Activated T-cell treated with anti-CD3 and anti-CD28 coated beads, Interleukin-2, amount 50 U/mL, for 72 hours (primary cell): ENCODE data around the gene CACNA2D3. TPM values are rescaled to one million over a fixed set of nuclear protein-coding genes. Genes with fewer than 3 reads are reported as not detected.

ENCODE experiments used
- ATAC-seq, 2 donors: fragments of 150-1000 bp; cut with Tn5 transposase; replicated peaks in 1 of 2; 2 replicates each; pipeline ENCODE4 v1.10.0; 2021; ENCODE audit warnings: moderate library complexity in 2 of 2, mild to moderate bottlenecking in 1 of 2
- DNase-seq, 2 donors: peaks; one replicate each; pipeline ENCODE4 v3.0.0; 2021 to 2022; ENCODE audit warnings: mixed read lengths in 1 of 2
- H3K27ac Mint-ChIP-seq: one replicate; pipeline ENCODE4 v1.8.0; 2022; ENCODE audit warnings: mild to moderate bottlenecking, moderate library complexity, mixed read lengths
- H3K27me3 Mint-ChIP-seq: one replicate; pipeline ENCODE4 v1.8.0; 2022; ENCODE audit warnings: low read depth, mixed read lengths
- H3K36me3 Mint-ChIP-seq, 2 donors: one replicate each; pipeline ENCODE4 v1.8.0; 2022; ENCODE audit warnings: mixed read lengths in 2 of 2, mild to moderate bottlenecking in 1 of 2; ENCODE audit not compliant: insufficient read depth in 2 of 2
- H3K4me1 Mint-ChIP-seq: one replicate; pipeline ENCODE4 v1.8.0; 2022; ENCODE audit warnings: low read depth, mixed read lengths
- H3K4me3 Mint-ChIP-seq, 2 donors: one replicate each; pipeline ENCODE4 v1.8.0; 2022; ENCODE audit warnings: mild to moderate bottlenecking in 2 of 2, mixed read lengths in 2 of 2, moderate library complexity in 2 of 2
- H3K9me3 Mint-ChIP-seq, 2 donors: one replicate each; pipeline ENCODE4 v1.8.0; 2022; ENCODE audit warnings: mixed read lengths in 2 of 2
- total RNA-seq, 2 donors: library from RNA; stranded (reverse); gene quantifications; one replicate each; pipeline ENCODE4 v1.2.3, GENCODE V29; 2022

CACNA2D3 gene
- total RNA-seq, 2 donors from 2014 or later, result not detected

DNA sequence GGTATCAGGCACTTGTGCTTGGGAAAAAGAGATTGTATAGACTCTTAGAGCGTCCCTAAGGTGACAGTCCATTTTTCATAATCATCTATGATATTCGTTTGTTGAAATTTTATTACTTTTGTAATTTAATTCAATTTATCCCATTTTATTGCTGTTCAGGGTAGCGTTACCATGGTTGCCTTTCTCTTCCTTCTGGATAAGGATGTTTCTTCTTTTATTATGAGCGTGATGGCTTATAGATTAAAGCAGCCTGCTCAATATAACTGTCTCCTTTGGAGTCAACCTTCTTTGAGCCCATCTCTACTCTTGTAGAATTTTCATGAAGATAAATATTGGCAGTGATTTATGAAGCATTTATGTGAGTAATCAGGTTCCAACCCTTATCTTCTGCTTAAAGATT, 623.5 kb downstream of the CACNA2D3 start:
- Mint-ChIP-seq H3K9me3 (peaks cover 0 to 2% of the 10 kb centered on the region in 2 donors), H3K27ac (no peak overlapping the region), H3K36me3 (no peaks in the 10 kb centered on the region), H3K27me3 (no peaks in the 10 kb centered on the region), H3K4me1 (no peaks in the 10 kb centered on the region), H3K4me3 (no peak overlapping the region)
- no peak for DNase-seq
- ATAC-seq, result no peak

DNA sequence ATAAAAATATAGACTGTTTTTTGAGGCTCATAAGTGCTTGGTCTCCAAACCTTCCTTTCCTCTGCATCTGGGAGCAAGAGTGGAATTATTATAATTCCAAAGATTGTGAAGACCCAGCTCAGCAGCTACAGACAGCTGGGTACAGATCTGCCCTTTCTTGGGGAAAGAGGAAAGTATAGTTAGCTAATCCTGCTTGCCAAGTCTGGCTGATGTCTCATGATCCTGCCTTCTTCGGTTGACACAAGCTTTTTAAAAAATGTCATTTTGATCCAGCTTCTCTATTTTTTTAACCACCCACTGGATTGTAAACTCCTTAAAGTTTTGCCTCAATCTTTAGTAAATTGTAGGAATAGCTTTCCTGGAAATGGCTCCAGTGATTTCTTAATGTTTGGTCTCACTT, 624.4 kb downstream of the CACNA2D3 start:
- no peaks in the 10 kb centered on the region for H3K27me3 Mint-ChIP-seq
- no peak for DNase-seq
- H3K27ac Mint-ChIP-seq, result no peak overlapping the region
- no peaks in the 10 kb centered on the region for H3K36me3 Mint-ChIP-seq
- peaks cover 0 to 2% of the 10 kb centered on the region in 2 donors for H3K9me3 Mint-ChIP-seq
- ATAC-seq, result no peak
- no peaks in the 10 kb centered on the region for H3K4me1 Mint-ChIP-seq
- H3K4me3 Mint-ChIP-seq, result no peak overlapping the region

DNA sequence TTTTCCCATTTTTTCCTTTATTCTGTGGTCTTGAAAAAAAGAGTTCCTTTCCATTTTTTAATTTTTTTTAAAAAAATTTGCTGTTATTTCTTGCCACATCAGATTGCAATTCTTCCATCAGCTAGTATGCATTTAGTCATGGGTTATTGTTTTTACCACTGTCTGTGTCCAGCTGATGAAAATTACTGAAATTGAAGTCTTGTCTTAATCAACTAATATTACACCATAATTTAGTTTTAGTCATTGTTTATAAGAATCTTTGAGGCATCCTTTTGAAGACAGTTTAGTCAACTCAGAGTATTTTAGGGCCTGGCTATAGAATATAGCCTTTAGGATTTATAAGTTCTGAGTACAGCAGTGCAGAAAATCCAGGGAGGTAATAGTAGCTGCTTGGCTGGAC, 633.4 kb downstream of the CACNA2D3 start:
- Mint-ChIP-seq H3K36me3 (peaks cover 0 to 2% of the 10 kb centered on the region in 2 donors), H3K27ac (no peak overlapping the region), H3K27me3 (no peaks in the 10 kb centered on the region), H3K4me3 (no peak overlapping the region), H3K4me1 (no peaks in the 10 kb centered on the region), H3K9me3 (peaks cover 0 to 4% of the 10 kb centered on the region in 2 donors)
- DNase-seq (no peak), ATAC-seq (no peak)

DNA sequence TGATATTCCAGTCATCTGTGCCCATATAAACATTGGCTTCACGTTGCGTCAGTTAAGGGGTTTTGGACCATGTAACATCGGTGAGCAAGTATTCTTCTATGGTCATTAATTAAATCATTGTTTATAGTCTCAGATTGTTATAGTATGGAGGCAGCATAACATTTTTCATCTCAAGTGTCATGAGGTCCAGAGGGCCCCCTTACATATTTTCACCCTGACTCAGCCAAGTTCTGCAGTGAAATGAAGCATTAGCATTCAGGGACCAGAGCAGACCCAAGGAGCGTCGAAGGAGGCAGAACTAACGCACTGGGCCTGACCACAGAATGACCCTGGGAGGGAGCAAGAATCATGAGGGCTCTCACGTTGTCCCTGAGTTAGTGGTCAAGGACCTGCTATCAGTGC, 634.0 kb downstream of the CACNA2D3 start:
- Mint-ChIP-seq H3K4me1 (no peaks in the 10 kb centered on the region), H3K27me3 (no peaks in the 10 kb centered on the region), H3K36me3 (peaks cover 0 to 2% of the 10 kb centered on the region in 2 donors), H3K27ac (no peak overlapping the region), H3K9me3 (peaks cover 0 to 4% of the 10 kb centered on the region in 2 donors), H3K4me3 (no peak overlapping the region)
- DNase-seq, result no peak
- no peak for ATAC-seq

DNA sequence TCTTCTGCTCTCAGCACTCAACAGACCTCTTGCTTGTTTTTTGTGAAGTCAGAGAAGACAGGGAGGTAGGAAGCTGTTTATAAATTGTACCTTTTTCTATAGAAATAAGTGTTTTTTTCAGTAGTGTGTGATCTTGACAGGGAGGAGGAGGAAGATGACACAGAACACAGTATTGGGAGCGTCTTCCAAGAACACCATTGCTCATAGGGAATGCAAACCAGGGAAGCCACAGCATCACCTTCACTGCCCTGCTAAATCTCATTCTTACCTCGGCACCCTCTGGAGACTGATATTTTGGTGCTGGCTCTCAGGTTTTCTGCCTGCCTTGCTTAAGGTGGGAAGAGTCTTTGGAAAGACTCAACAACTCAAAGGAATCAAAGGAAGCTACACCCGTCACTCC, 636.1 kb downstream of the CACNA2D3 start:
- DNase-seq (no peak), ATAC-seq (no peak)
- Mint-ChIP-seq H3K27ac (no peak overlapping the region), H3K4me1 (no peaks in the 10 kb centered on the region), H3K4me3 (no peak overlapping the region), H3K27me3 (no peaks in the 10 kb centered on the region), H3K9me3 (peaks cover 0 to 3% of the 10 kb centered on the region in 2 donors), H3K36me3 (peaks cover 0 to 2% of the 10 kb centered on the region in 2 donors)

DNA sequence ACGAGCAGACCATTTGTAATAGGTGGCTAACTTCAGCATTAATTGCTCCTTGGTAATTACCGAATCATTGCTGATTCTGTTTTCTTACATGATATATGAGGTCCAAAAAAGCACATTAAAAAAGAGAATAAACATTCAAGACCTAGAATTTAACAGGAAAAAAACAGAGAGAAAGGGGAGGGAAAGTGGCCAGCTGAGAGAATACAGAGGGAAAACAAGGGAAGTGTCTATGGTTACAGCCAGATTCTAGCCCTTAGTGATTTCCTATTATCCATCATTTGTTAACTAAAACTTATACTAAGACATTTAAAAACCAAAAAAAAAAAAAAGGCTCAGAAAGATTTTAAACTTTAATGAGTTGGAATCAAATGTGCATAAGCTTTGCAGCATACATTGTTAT, 636.8 kb downstream of the CACNA2D3 start:
- DNase-seq (no peak), ATAC-seq (no peak)
- peaks cover 0 to 3% of the 10 kb centered on the region in 2 donors for H3K9me3 Mint-ChIP-seq
- H3K36me3 Mint-ChIP-seq, result peaks cover 0 to 2% of the 10 kb centered on the region in 2 donors
- H3K27me3 Mint-ChIP-seq, result no peaks in the 10 kb centered on the region
- no peak overlapping the region for H3K4me3 Mint-ChIP-seq
- no peak overlapping the region for H3K27ac Mint-ChIP-seq
- H3K4me1 Mint-ChIP-seq, result no peaks in the 10 kb centered on the region

DNA sequence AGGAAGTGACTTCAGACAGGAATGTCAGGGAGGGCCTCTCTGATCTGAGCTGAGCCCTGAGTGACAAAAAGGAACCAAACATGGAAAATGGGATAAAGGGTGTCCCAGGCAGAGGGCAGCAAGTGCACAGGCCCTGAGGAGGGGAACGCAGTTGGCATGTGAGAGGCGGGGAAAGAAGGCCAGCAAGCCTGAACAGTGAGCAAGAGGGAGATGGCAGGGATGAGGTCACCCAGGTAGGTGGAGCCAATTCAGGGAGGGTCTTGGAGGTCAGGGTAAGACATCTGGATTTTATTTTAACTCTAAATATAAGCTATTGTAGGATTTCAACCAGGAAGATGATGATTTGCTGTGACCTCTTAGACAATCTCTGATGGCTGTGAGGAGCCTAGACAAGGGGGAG, 637.8 kb downstream of the CACNA2D3 start:
- Mint-ChIP-seq H3K36me3 (peaks cover 0 to 2% of the 10 kb centered on the region in 2 donors), H3K4me1 (no peaks in the 10 kb centered on the region), H3K27ac (no peak overlapping the region), H3K27me3 (no peaks in the 10 kb centered on the region), H3K4me3 (no peak overlapping the region), H3K9me3 (peaks cover 0 to 3% of the 10 kb centered on the region in 2 donors)
- ATAC-seq (no peak), DNase-seq (no peak)

DNA sequence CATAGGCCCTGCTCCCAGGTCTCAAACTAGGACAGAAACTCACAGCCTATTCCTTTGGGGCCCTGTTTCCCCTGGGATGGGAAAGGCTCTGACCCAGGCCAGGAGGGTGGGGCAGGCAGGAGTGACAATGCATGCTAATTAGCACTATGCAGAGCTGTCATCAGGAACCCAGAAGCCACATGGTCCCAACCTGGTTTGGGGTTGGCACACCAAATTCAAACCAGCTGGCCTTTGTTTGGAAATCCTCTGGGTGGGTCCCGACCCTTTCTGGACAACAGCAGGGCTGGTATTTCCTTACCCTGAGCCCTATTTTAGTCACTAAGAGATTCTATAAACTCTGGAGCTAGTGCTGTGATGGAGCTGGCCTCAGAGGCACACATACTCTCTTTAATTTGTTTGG, 639.3 kb downstream of the CACNA2D3 start:
- peaks cover 0 to 3% of the 10 kb centered on the region in 2 donors for H3K9me3 Mint-ChIP-seq
- DNase-seq (no peak), ATAC-seq (no peak)
- no peaks in the 10 kb centered on the region for H3K4me1 Mint-ChIP-seq
- no peak overlapping the region for H3K4me3 Mint-ChIP-seq
- H3K36me3 Mint-ChIP-seq, result no peaks in the 10 kb centered on the region
- H3K27ac Mint-ChIP-seq, result no peak overlapping the region
- H3K27me3 Mint-ChIP-seq, result no peaks in the 10 kb centered on the region

DNA sequence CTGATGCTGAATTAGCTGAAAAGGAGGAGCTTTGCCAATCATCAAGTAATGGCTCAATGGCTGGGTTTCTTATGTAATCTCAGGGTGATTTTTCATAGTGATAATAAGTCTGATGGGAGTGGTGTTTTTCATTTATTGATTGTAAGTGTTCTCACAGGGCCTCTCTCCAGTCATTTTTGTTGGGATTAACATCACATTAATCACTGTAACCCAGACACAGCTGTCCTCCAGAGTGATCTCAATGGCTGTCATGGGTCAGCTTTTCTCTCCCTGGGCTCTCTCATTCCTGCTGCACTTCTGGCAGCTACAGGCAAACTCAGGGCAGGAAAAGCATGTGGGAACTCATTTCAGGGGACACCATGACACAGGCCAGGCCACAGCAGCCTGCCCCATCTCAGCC, 642.6 kb downstream of the CACNA2D3 start:
- H3K9me3 Mint-ChIP-seq, result peaks cover 0 to 3% of the 10 kb centered on the region in 2 donors
- no peaks in the 10 kb centered on the region for H3K36me3 Mint-ChIP-seq
- DNase-seq (no peak), ATAC-seq (no peak)
- no peaks in the 10 kb centered on the region for H3K4me1 Mint-ChIP-seq
- no peaks in the 10 kb centered on the region for H3K27me3 Mint-ChIP-seq
- no peak overlapping the region for H3K27ac Mint-ChIP-seq
- no peak overlapping the region for H3K4me3 Mint-ChIP-seq

DNA sequence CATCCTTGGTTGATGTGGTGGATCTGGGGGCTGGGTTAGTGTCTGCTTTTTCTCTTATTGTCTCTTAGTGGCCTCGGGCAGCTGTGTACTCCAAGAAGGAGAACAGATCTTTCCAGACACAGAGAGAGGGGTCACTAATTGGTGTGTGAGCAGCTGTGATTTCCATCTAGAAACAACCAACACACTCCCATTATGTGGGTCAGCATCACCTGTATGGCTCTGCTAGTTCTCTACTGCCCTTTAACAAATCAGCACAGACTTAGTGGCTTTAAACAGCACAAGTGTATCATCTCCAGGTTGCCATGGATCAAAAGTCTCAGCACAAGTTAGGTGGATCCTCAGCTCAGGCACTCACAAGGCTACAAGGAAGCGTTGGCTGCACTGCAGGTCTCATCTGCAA, 648.7 kb downstream of the CACNA2D3 start:
- H3K4me1 Mint-ChIP-seq, result no peaks in the 10 kb centered on the region
- DNase-seq (no peak), ATAC-seq (no peak)
- no peak overlapping the region for H3K4me3 Mint-ChIP-seq
- H3K27me3 Mint-ChIP-seq, result no peaks in the 10 kb centered on the region
- H3K36me3 Mint-ChIP-seq, result no peaks in the 10 kb centered on the region
- H3K27ac Mint-ChIP-seq, result no peak overlapping the region
- H3K9me3 Mint-ChIP-seq, result peaks cover 0 to 2% of the 10 kb centered on the region in 2 donors

DNA sequence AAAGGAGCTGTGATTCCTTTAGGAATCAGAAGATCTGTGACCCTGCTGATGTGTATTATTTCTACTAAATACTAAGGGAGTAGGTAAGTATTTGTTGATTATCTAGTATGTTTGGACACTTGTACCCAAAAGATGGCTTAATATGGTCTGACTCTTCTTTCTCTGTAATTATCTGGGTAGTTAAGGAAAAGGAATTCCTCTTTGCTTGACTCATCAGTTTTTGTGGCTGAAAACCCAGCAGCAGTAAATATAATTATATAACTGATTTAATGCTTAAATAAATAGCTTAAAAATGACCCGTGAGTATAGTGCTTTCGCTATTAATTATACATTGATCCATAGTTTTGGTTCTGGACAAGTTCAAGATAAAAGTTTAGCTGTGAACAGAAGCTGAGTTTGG, 649.7 kb downstream of the CACNA2D3 start:
- H3K36me3 Mint-ChIP-seq, result no peaks in the 10 kb centered on the region
- no peaks in the 10 kb centered on the region for H3K4me1 Mint-ChIP-seq
- H3K27me3 Mint-ChIP-seq, result no peaks in the 10 kb centered on the region
- no peak for ATAC-seq
- peaks cover 0 to 2% of the 10 kb centered on the region in 2 donors for H3K9me3 Mint-ChIP-seq
- DNase-seq, result no peak
- H3K4me3 Mint-ChIP-seq, result no peak overlapping the region
- no peak overlapping the region for H3K27ac Mint-ChIP-seq

DNA sequence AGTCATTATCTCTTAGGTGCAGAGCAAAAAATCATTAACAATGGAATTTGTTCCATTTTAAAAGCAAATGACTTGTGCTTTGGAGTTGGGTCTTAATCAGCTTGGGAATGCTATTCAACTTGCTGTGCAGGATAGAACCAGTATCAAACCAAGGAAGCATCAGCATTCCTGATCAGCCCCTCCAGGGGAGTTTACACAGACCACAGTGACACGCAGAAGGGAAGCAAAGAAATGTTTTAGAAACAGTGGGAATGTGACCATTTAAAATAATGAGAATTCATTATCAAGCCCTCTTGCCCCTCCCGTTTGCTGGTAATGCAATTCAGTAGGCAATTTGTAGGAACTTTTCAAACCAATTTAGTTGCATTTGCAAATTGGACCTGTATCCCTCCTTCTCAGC, 650.4 kb downstream of the CACNA2D3 start:
- ATAC-seq, result no peak
- Mint-ChIP-seq H3K27me3 (no peaks in the 10 kb centered on the region), H3K4me3 (no peak overlapping the region), H3K9me3 (peaks cover 0 to 2% of the 10 kb centered on the region in 2 donors), H3K36me3 (no peaks in the 10 kb centered on the region), H3K4me1 (no peaks in the 10 kb centered on the region), H3K27ac (no peak overlapping the region)
- DNase-seq, result no peak

DNA sequence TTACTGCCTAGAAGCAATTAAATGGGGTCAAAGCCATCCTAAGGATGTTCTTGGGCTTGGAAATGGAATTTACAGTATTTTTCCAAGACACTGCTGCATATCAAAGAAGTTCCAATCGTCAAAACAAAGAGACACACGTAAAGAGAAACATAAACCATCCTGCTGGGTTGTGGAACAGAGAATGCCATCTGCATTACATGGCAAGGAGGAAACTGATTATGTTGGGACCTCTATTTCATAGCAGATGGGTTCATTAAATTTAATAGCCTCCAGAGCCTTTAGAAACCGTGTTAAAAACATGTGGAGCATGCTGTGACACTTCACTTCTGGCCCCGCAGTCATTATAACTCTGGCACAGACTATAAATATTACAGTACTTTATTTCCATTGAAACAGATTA, 650.9 kb downstream of the CACNA2D3 start:
- H3K9me3 Mint-ChIP-seq, result peaks cover 0 to 2% of the 10 kb centered on the region in 2 donors
- no peak for DNase-seq
- no peak for ATAC-seq
- no peaks in the 10 kb centered on the region for H3K36me3 Mint-ChIP-seq
- no peak overlapping the region for H3K4me3 Mint-ChIP-seq
- H3K4me1 Mint-ChIP-seq, result no peaks in the 10 kb centered on the region
- H3K27me3 Mint-ChIP-seq, result no peaks in the 10 kb centered on the region
- H3K27ac Mint-ChIP-seq, result no peak overlapping the region

DNA sequence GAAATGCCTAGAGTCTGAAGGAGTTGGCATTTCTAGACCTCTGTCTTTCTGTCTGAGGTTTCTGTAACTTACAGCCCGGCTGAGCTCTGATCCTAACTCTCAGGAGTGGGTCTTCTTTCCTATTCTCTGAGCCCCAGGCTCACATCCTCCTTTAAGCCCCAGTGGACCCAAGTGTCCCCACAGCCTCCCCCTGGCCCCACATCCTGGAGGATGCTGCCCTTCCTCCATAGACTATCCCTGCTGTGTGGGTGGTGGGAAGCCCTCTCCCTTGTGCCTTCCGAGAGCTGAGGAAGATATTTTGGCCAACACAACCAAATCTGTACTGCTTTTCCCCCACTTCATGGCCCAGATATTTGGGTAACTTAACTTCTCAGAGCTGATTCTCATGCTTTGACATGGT, 654.2 kb downstream of the CACNA2D3 start:
- Mint-ChIP-seq H3K27me3 (no peaks in the 10 kb centered on the region), H3K4me3 (no peak overlapping the region), H3K9me3 (peaks cover 1 to 2% of the 10 kb centered on the region in 2 donors)

More for the DNA sequence above, 654.2 kb downstream of the CACNA2D3 start:
- no peak for DNase-seq
- no peaks in the 10 kb centered on the region for H3K4me1 Mint-ChIP-seq
- no peak for ATAC-seq
- no peaks in the 10 kb centered on the region for H3K36me3 Mint-ChIP-seq
- no peak overlapping the region for H3K27ac Mint-ChIP-seq
